DOHH2 (cell line): ENCODE data around the gene NT5C1A.

Source experiments
- H3F3A ChIP-seq: fragments of 200-600 bp; sonication (generic), shearing (Covaris generic); 2 replicates; pipeline ENCODE4 v1.6.0; 2016; ENCODE audit warnings: antibody characterized with exemption, mild to moderate bottlenecking; ENCODE audit not compliant: control insufficient read depth, insufficient read depth
- H3K27ac ChIP-seq: fragments of 200-600 bp; sonication (generic); 2 replicates; pipeline ENCODE4 v1.5.1; 2014; ENCODE audit warnings: low read depth, mild to moderate bottlenecking, low read length, moderate library complexity
- H3K27me3 ChIP-seq: fragments of 200-600 bp; sonication (generic); 2 replicates; pipeline ENCODE4 v1.6.1; 2014; ENCODE audit warnings: mild to moderate bottlenecking, low read length, mixed read lengths; ENCODE audit not compliant: control insufficient read depth
- H3K36me3 ChIP-seq: fragments of 200-600 bp; sonication (generic); 2 replicates; pipeline ENCODE4 v1.6.1; 2014; ENCODE audit warnings: mild to moderate bottlenecking, low read length, moderate library complexity, mixed read lengths; ENCODE audit not compliant: control insufficient read depth
- H3K4me1 ChIP-seq: fragments of 200-600 bp; sonication (generic); 2 replicates; pipeline ENCODE4 v1.6.1; 2014; ENCODE audit warnings: mild to moderate bottlenecking, low read length, mixed read lengths; ENCODE audit not compliant: control insufficient read depth
- H3K4me2 ChIP-seq: fragments of 200-600 bp; sonication (generic); 2 replicates; pipeline ENCODE4 v1.6.0; 2014; ENCODE audit warnings: mild to moderate bottlenecking, low read length, moderate library complexity
- H3K4me3 ChIP-seq: fragments of 200-600 bp; sonication (generic); 2 replicates; pipeline ENCODE4 v1.5.1; 2014; ENCODE audit warnings: mild to moderate bottlenecking, low read length, mixed read lengths
- H3K79me2 ChIP-seq: fragments of 200-600 bp; sonication (generic); 2 replicates; pipeline ENCODE4 v1.6.1; 2014; ENCODE audit warnings: mild to moderate bottlenecking, low read length, mixed read lengths; ENCODE audit not compliant: control insufficient read depth
- H3K9me2 ChIP-seq: fragments of 200-600 bp; sonication (generic); replicated peaks from 2 replicates; pipeline ENCODE4 v1.6.1; 2014; ENCODE audit warnings: mild to moderate bottlenecking, low read length, mixed read lengths; ENCODE audit not compliant: control insufficient read depth
- H3K9me3 ChIP-seq: fragments of 200-600 bp; sonication (generic); 2 replicates; pipeline ENCODE4 v1.6.1; 2014; ENCODE audit warnings: antibody characterized with exemption, low read length, mixed read lengths; ENCODE audit not compliant: control insufficient read depth, insufficient read depth
- H4K20me1 ChIP-seq: fragments of 200-600 bp; sonication (generic); 2 replicates; pipeline ENCODE4 v1.6.0; 2014; ENCODE audit warnings: low read depth, mild to moderate bottlenecking, antibody characterized with exemption, low read length, moderate library complexity; ENCODE audit not compliant: control insufficient read depth, insufficient read depth
- CTCF ChIP-seq: fragments of 200-600 bp; sonication (generic); IDR thresholded peaks from one replicate; pipeline ENCODE4 v1.5.1; 2014; ENCODE audit warnings: antibody characterized with exemption, mild to moderate bottlenecking, low read depth, low read length; ENCODE audit not compliant: poor library complexity, severe bottlenecking
- EZH2phosphoT487 ChIP-seq: fragments of 200-600 bp; sonication (generic); IDR thresholded peaks from 2 replicates; pipeline ENCODE4 v1.6.1; 2017; ENCODE audit warnings: borderline replicate concordance, mild to moderate bottlenecking, antibody characterized with exemption, low read length, moderate library complexity, mixed read lengths

Gene NT5C1A

GRCh38 chr1:39647247-39647646, 24.7 kb downstream of the NT5C1A start:
- no peaks in the 10 kb centered on the region for H4K20me1 ChIP-seq
- H3K36me3 ChIP-seq = no peaks in the 10 kb centered on the region
- H3K9me3 ChIP-seq = no peaks in the 10 kb centered on the region
- H3K4me3 ChIP-seq = no peak overlapping the region
- TF ChIP-seq EZH2phosphoT487 (no peak), CTCF (no peak)
- no peaks in the 10 kb centered on the region for H3K79me2 ChIP-seq
- H3K4me2 ChIP-seq = no peak overlapping the region
- peaks cover 11% of the 10 kb centered on the region for H3K27me3 ChIP-seq
- peaks cover 9% of the 10 kb centered on the region for H3K4me1 ChIP-seq
- H3F3A ChIP-seq = no peaks in the 10 kb centered on the region
- H3K27ac ChIP-seq = no peak overlapping the region
- no peaks in the 10 kb centered on the region for H3K9me2 ChIP-seq

GRCh38 chr1:39646232-39647081, 25.4 kb downstream of the NT5C1A start:
- Histone ChIP-seq H3K27ac (no peak overlapping the region), H3K9me3 (no peaks in the 10 kb centered on the region), H3K4me2 (no peak overlapping the region), H3K4me1 (peaks cover 9% of the 10 kb centered on the region), H3K9me2 (no peaks in the 10 kb centered on the region), H4K20me1 (no peaks in the 10 kb centered on the region), H3K79me2 (no peaks in the 10 kb centered on the region), H3K4me3 (no peak overlapping the region), H3K36me3 (no peaks in the 10 kb centered on the region), H3F3A (no peaks in the 10 kb centered on the region), H3K27me3 (peaks cover 11% of the 10 kb centered on the region)
- no peak for TF ChIP-seq CTCF
- no peak for TF ChIP-seq EZH2phosphoT487

GRCh38 chr1:39645411-39646043, 26.4 kb downstream of the NT5C1A start:
- Histone ChIP-seq H3K36me3 (no peaks in the 10 kb centered on the region), H3F3A (no peaks in the 10 kb centered on the region), H4K20me1 (no peaks in the 10 kb centered on the region), H3K9me3 (no peaks in the 10 kb centered on the region), H3K4me1 (peaks cover 9% of the 10 kb centered on the region), H3K9me2 (no peaks in the 10 kb centered on the region), H3K27me3 (peaks cover 11% of the 10 kb centered on the region), H3K79me2 (no peaks in the 10 kb centered on the region), H3K4me2 (no peak overlapping the region), H3K27ac (no peak overlapping the region), H3K4me3 (no peak overlapping the region)
- TF ChIP-seq EZH2phosphoT487 (no peak), CTCF (no peak)
